HUES6 (cell line): ENCODE results near the gene FBXW10B.
"Not testable (repeated sequence)": the region's sequence is repeated elsewhere in the genome, so short reads cannot be mapped to it uniquely, and the experiment has no call there.

Experiments used
- H3K27ac ChIP-seq: 2 replicates; pipeline ENCODE4 v1.7.0; 2013; ENCODE audit warnings: low read depth, mild to moderate bottlenecking, low read length, inconsistent platforms
- H3K27me3 ChIP-seq: 2 replicates; pipeline ENCODE4 v1.6.1; 2013; ENCODE audit warnings: low read length; ENCODE audit not compliant: control insufficient read depth, insufficient read depth
- H3K36me3 ChIP-seq: 2 replicates; pipeline ENCODE4 v1.6.1; 2013; ENCODE audit warnings: low read length; ENCODE audit not compliant: control insufficient read depth, insufficient read depth
- H3K4me1 ChIP-seq: 2 replicates; pipeline ENCODE4 v1.6.1; 2013; ENCODE audit warnings: low read length; ENCODE audit not compliant: control insufficient read depth, insufficient read depth
- H3K4me3 ChIP-seq: 2 replicates; pipeline ENCODE4 v1.5.1; 2013; ENCODE audit warnings: low read depth, low read length
- H3K9ac ChIP-seq: one replicate; pipeline ENCODE4 v1.6.1; 2013; ENCODE audit warnings: mild to moderate bottlenecking, low read length
- H3K9me3 ChIP-seq: 2 replicates; pipeline ENCODE4 v1.6.1; 2013; ENCODE audit warnings: low read depth, low read length; ENCODE audit not compliant: control insufficient read depth, insufficient read depth

FBXW10B gene

DNA sequence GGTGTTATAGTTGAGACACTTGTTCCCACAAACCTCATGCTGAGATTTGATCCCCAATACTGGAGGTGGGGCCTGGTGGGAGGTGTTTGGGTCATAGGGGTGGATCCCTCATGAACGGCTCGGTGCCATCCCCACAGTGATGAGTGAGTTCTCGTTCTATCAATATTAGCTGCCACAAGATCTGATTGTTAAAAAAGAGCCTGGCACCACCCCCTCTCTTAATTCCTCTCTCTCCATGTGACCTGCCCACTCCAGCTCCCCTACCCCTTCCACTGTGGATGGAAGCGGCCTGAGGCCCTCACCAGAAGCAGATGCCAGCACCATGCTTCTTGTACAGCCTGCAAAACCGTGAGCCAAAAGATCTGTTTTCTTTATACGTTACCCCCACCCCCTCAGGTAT, 33.5 kb upstream of the FBXW10B start:
- no peak overlapping the region for H3K9ac ChIP-seq
- no peak overlapping the region for H3K27ac ChIP-seq
- H3K4me3 ChIP-seq: no peak overlapping the region
- H3K36me3 ChIP-seq: peaks cover 13% of the 10 kb centered on the region
- H3K4me1 ChIP-seq: peaks cover 22% of the 10 kb centered on the region
- no peaks in the 10 kb centered on the region for H3K27me3 ChIP-seq
- H3K9me3 ChIP-seq: no peaks in the 10 kb centered on the region

DNA sequence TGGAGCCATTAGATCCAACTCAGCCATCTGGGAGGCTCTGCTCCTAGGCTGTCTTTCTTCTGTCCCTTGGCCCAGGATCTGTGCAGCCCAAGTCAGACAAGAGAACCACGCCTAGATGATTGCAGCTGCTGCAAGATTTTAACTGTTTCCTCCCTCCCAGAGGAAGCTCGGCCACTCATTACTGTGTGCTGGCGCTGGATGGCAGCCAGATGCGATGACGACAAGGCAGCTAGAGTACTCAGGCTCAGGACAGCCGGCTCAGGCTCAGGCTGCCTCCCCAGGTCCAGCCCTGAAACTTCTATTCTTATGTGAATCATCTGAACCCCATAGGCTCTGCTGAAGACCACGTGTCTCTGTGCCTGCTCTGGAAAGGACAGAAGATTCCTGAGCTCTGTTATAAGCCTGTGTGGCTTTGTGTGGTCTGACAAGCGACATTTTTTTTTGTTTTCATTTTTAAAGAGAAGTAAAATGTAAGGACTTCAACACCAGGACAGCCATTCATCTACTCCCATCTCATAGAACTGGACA, 32.1 kb upstream of the FBXW10B start:
- Histone ChIP-seq H3K27ac (no peak overlapping the region), H3K36me3 (0 out of 2 replicates have a peak, but pooled peaks cover 3% of the 10 kb centered on the region), H3K27me3 (no peaks in the 10 kb centered on the region), H3K4me1 (peaks cover 22% of the 10 kb centered on the region), H3K9me3 (no peaks in the 10 kb centered on the region), H3K9ac (peak overlapping the region; percentile 3), H3K4me3 (no peak overlapping the region)

DNA sequence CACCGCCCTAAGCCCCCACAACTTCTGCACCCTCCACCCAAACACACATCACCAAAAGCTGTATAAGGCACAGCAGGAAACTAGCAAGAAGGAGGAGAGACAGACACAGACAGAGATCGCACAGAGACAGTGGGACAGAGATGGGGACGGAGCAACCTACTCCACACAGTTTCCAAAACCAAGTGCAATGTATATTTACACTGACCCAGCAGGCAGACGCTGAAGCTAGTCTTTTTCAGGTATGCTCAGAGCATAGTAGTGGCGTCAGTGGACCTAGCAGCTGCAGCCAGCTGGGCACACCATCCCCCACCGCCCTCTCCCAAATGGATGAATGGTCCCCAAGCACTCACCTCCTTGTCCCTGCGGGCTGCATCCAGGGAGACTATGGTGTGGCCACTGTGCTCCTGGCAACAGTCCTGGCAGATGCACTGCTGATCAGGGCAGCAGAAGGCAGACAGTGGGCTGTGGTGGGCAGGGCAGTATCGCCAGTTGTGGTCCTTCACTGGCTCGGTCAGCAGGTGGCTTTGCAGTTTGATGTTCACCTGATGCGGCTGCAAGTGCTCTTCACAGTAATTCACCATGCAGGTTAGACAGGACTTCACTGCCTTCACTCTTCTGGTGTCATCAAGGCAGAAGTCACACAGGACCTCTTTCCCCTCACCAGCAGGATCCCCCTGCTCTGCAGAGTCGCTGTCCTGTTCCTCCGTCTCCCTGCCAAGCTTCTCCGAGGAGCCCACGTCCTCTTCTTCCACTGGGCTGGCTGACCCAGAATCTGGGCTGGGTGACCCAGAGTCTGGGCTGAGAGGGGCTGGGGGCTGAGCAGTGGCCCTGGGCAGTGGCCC, 31.5 kb upstream of the FBXW10B start:
- Histone ChIP-seq H3K27me3 (no peaks in the 10 kb centered on the region), H3K27ac (no peak overlapping the region), H3K4me1 (peaks cover 24% of the 10 kb centered on the region), H3K36me3 (0 out of 2 replicates have a peak, but pooled peaks cover 3% of the 10 kb centered on the region), H3K9me3 (no peaks in the 10 kb centered on the region), H3K4me3 (no peak overlapping the region), H3K9ac (peak overlapping the region; percentile 3)

DNA sequence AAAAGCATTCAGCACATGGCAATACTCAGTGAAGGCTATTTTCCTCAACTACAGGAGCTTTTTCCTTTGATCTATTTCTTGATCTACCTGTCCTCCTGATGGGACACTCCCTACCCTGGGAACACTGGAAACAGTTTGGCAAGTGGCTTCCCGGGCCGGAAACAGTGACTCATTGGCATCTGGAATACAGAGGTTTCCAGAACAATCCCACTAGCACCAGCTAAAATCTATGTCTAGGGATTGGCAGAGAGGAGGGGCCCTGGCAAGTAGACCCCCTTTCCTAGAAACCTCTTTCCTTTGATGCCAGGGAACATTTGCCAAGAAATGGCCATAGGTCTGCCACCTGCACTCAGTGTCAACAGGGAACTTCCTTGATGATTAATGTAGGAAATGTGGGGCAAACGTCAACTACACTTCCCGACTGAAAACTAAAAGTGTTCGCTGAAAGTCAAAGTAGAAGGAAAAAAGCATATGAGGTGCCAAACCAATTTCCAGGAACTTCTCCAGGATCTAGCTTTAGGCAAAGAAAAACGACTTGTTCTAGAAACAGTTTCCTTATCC, 30.4 kb upstream of the FBXW10B start:
- 0 out of 2 replicates have a peak, but pooled peaks cover 3% of the 10 kb centered on the region for H3K36me3 ChIP-seq
- H3K27ac ChIP-seq: no peak overlapping the region
- H3K4me3 ChIP-seq: no peak overlapping the region
- peaks cover 30% of the 10 kb centered on the region for H3K4me1 ChIP-seq
- H3K9me3 ChIP-seq: no peaks in the 10 kb centered on the region
- no peak overlapping the region for H3K9ac ChIP-seq
- H3K27me3 ChIP-seq: no peaks in the 10 kb centered on the region

DNA sequence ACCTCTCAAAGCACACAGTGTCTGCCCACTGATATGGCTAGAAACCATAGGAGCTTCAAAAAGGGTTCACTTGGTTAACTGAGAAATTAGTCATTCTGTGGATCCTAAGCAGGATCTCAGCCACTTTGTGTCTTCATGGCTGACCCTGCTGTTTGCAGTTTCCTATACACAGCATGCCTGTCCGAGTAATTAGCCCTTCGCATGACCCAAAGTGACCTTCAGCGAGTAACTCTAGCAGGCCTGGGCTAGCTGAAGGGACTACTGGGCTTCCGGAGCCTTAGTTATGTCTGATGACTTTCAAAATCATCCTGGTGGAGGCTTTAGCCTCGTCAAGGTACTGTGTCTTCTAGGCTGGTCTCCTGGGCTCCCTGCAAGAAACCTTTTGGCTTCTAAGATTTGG, 28.9 kb upstream of the FBXW10B start:
- Histone ChIP-seq H3K4me3 (no peak overlapping the region), H3K27ac (no peak overlapping the region), H3K9me3 (no peaks in the 10 kb centered on the region), H3K27me3 (no peaks in the 10 kb centered on the region), H3K36me3 (0 out of 2 replicates have a peak, but pooled peaks cover 3% of the 10 kb centered on the region), H3K9ac (no peak overlapping the region), H3K4me1 (peaks cover 29% of the 10 kb centered on the region)

DNA sequence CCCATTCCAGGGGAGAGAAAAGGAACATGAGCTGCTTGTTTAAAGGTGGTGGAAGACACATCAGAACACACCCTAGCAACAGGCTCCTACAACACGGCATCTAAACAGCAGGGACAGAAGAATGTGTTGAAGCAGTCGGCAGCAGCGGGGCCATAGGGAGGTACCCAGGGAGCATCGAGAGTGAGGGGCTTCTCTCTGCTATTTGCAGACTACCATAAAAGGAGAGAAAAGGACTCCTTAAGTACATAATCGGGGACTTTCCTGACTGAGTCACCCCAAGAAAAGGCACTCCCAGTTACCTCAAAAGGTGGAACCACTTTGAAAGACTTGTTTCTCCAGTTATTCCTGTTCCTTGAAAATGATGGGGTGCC, 26.4 kb upstream of the FBXW10B start:
- Histone ChIP-seq H3K27ac (peak overlapping the region; percentile 55), H3K4me1 (peaks cover 19% of the 10 kb centered on the region), H3K9ac (peak overlapping the region; percentile 22)
- not testable (repeated sequence) for H3K36me3 ChIP-seq, H3K9me3 ChIP-seq, H3K27me3 ChIP-seq, H3K4me3 ChIP-seq

GRCh38 chr17:15645099-15645941, 25.8 kb upstream of the FBXW10B start:
- Histone ChIP-seq H3K27ac (peak overlapping the region; percentile 55), H3K9ac (peak overlapping the region; percentile 22), H3K4me1 (peaks cover 15% of the 10 kb centered on the region)
- H3K27me3 ChIP-seq, H3K36me3 ChIP-seq, H3K4me3 ChIP-seq, H3K9me3 ChIP-seq: not testable (repeated sequence)

DNA sequence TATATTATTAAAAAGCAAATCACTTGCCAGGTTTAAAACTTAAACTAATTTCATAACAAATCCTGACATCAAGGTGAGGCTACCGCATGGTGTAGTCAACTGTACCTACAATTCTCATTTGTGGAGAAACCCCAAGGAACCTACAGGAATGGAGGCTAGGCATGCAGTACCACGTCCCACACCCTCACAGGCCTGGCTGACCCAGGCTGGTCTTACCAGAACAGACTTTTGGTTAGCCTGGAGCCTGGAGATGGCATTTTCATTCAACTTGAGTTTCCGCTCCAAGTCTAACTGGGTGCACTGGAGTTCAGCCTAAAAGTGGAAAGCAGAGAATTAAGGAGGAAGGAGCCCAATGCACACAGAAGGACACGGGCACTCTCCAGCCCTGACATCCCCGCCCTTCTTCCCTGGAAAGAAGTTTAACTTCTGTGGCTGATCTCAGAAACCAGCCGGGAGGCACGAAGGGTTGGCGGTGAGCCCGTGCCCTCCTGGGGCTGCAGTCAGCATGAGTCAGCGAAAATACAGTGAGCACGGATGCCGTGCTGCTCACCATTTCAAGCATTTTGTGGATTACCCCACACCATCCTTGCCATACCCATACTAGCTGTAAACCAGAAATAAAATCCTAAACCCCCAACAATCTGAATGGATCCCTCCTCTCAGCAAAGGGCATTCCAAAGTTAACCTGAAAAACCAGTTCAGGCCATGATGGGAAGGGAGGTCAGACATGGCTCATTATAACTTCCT, 23.2 kb upstream of the FBXW10B start:
- H3K4me1 ChIP-seq: peaks cover 12% of the 10 kb centered on the region
- not testable (repeated sequence) for H3K9me3 ChIP-seq, H3K27me3 ChIP-seq, H3K27ac ChIP-seq, H3K4me3 ChIP-seq, H3K9ac ChIP-seq, H3K36me3 ChIP-seq

DNA sequence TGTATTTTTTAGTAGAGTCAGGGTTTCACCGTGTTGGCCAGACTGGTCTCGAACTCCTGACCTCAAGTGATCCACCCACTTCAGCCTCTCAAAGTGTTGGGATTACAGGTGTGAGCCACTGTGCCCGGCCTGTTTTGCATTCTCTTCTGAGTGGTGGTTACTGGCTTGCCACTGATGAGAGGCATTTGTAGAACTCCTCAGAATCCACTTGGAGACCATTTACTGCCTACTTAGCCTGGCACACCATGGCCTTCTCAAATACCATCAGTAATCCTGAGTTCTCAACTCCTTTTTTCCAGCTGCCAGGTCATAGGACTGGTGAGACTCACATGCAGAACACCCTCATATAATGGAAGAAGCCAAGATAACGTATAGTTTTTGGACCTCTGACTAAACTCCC, 22.5 kb upstream of the FBXW10B start:
- not testable (repeated sequence) for H3K36me3 ChIP-seq, H3K4me3 ChIP-seq, H3K27ac ChIP-seq, H3K9ac ChIP-seq, H3K9me3 ChIP-seq, H3K27me3 ChIP-seq
- H3K4me1 ChIP-seq: peaks cover 12% of the 10 kb centered on the region

DNA sequence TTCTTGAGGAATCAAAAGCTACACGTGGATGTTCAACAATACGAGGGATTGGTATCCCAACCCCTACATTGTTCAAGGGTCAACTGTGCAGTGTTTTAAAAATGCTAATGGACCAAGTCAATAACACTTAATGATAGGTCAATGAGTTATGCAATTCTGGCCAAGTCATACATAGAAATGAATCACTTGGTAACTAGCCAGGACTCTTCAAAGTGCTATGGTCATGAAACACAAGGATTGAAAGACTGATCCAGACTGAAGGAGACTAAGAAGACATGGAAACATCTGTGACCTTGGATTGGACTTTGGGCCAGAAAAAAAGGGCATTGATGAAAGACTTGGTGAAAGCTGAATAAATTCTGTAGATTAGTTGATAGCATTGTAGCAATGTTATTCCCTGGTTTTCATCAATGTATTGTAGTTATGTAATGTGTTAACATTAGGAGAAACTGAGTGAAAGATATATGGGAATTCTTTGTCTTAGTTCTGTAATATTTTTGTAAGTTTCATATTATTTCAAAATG, 11.5 kb upstream of the FBXW10B start:
- not testable (repeated sequence) for H3K9me3 ChIP-seq, H3K4me3 ChIP-seq, H3K27me3 ChIP-seq, H3K27ac ChIP-seq, H3K9ac ChIP-seq, H3K4me1 ChIP-seq
- H3K36me3 ChIP-seq: peaks cover 11% of the 10 kb centered on the region
